H1 (cell line): ENCODE measurements around the gene NRIP2. TPM values are rescaled to one million over a fixed set of nuclear protein-coding genes. Genes with fewer than 3 reads are reported as not detected.

Experiments
- CTCF ChIA-PET: fragments of 300-600 bp; sonication (Branson Sonifier 250); formaldehyde crosslinking; loops from one replicate; lab custom pipeline; 2021; ENCODE audit not compliant: partially characterized antibody; lab: Charles Lee
- POLR2A ChIA-PET: fragments of 300-600 bp; sonication (Branson Sonifier 250); formaldehyde crosslinking; loops from one replicate; lab custom pipeline; 2021; ENCODE audit warnings: inconsistent platforms; ENCODE audit not compliant: partially characterized antibody; lab: Charles Lee
- DNase-seq, 2 experiments: peaks; one replicate each; pipeline versions ENCODE4 v3.0.0 to v3.0.0-alpha.2; 2010 to 2022; ENCODE audit warnings: low spot score in 2 of 2, low read depth in 1 of 2, mixed read lengths in 1 of 2
- FAIRE-seq: peaks from 2 replicates; lab custom pipeline; 2011; peaks lifted over from hg19 to GRCh38; lab: Jason Lieb, UNC
- H2AFZ ChIP-seq: 2 replicates; pipeline ENCODE4 v1.8.1; 2012; ENCODE audit warnings: low read length, inconsistent platforms
- H2AK5ac ChIP-seq: 2 replicates; pipeline ENCODE4 v1.6.1; 2013; ENCODE audit warnings: low read depth, low read length
- H2BK120ac ChIP-seq: replicated peaks from 2 replicates; pipeline ENCODE3; 2013; ENCODE audit warnings: low read depth, low read length, inconsistent platforms
- H2BK12ac ChIP-seq: 2 replicates; pipeline ENCODE4 v1.6.1; 2013; ENCODE audit warnings: low read depth, low read length
- H2BK15ac ChIP-seq: 2 replicates; pipeline ENCODE4 v1.6.1; 2013; ENCODE audit warnings: low read length
- H2BK20ac ChIP-seq: 2 replicates; pipeline ENCODE4 v1.6.1; 2013; ENCODE audit warnings: low read length
- H2BK5ac ChIP-seq: 2 replicates; pipeline ENCODE4 v1.6.1; 2013; ENCODE audit warnings: low read depth, low read length
- H3K14ac ChIP-seq: 2 replicates; pipeline ENCODE4 v1.6.1; 2013; ENCODE audit warnings: inconsistent platforms; ENCODE audit not compliant: insufficient read length
- H3K18ac ChIP-seq: 2 replicates; pipeline ENCODE4 v1.6.1; 2013; ENCODE audit warnings: low read length; ENCODE audit errors: extremely low read depth
- H3K23ac ChIP-seq: 2 replicates; pipeline ENCODE4 v1.6.1; 2013; ENCODE audit warnings: inconsistent platforms; ENCODE audit not compliant: insufficient read length
- H3K23me2 ChIP-seq: 2 replicates; pipeline ENCODE4 v1.6.1; 2013; ENCODE audit warnings: low read depth, low read length
- H3K27ac ChIP-seq: 2 replicates; pipeline ENCODE4 v1.6.1; 2011; ENCODE audit warnings: low read depth, low read length, inconsistent platforms
- H3K27me3 ChIP-seq, 4 experiments: replicated peaks in 1 of 4; 1 replicate in 1 of 4; 2 replicates in 3 of 4; pipeline versions ENCODE4 v1.6.1 to v1.8.1; 2011 to 2013; ENCODE audit warnings: low read length in 3 of 4, mild to moderate bottlenecking in 3 of 4, inconsistent platforms in 2 of 4, mixed read lengths in 2 of 4, moderate library complexity in 1 of 4; ENCODE audit not compliant: control insufficient read depth in 3 of 4, insufficient read depth in 3 of 4; ENCODE audit errors: extremely low read depth in 1 of 4
- H3K36me3 ChIP-seq, 4 experiments: 2 replicates each; pipeline versions ENCODE4 v1.6.1 to v1.8.1; 2011 to 2013; ENCODE audit warnings: mild to moderate bottlenecking in 4 of 4, low read length in 3 of 4, moderate library complexity in 2 of 4, control low read depth in 1 of 4, inconsistent platforms in 1 of 4; ENCODE audit not compliant: insufficient read depth in 4 of 4, control insufficient read depth in 2 of 4
- H3K4ac ChIP-seq: replicated peaks from 2 replicates; pipeline ENCODE3; 2013; ENCODE audit warnings: low read length, low read depth, mixed read lengths, inconsistent platforms; ENCODE audit not compliant: insufficient read length
- H3K4me1 ChIP-seq, 4 experiments: replicated peaks in 1 of 4; 1 replicate in 1 of 4; 2 replicates in 3 of 4; pipeline versions ENCODE4 v1.6.1 to v1.8.1; 2011 to 2013; ENCODE audit warnings: low read length in 3 of 4, inconsistent platforms in 2 of 4, mixed read lengths in 1 of 4; ENCODE audit not compliant: insufficient read depth in 4 of 4, control insufficient read depth in 3 of 4
- H3K4me2 ChIP-seq, 2 experiments: 2 replicates each; pipeline versions ENCODE4 v1.6.1 to v1.8.1; 2011 to 2013; ENCODE audit warnings: low read depth in 2 of 2, low read length in 2 of 2, control low read depth in 1 of 2, inconsistent platforms in 1 of 2, mild to moderate bottlenecking in 1 of 2; ENCODE audit not compliant: insufficient read depth in 1 of 2
- H3K4me3 ChIP-seq, 4 experiments: fragments of 200-600, 300-600 bp in 1 of 4; sonication (generic), shearing (Covaris generic), sonication (Bioruptor Twin) in 1 of 4; 2 replicates each; pipeline versions ENCODE4 v1.5.1 to v1.8.1; 2011 to 2016; ENCODE audit warnings: low read length in 4 of 4, low read depth in 3 of 4, control low read depth in 2 of 4, inconsistent platforms in 2 of 4, mild to moderate bottlenecking in 2 of 4, mixed read lengths in 1 of 4, moderate library complexity in 1 of 4; ENCODE audit not compliant: insufficient read depth in 2 of 4; ENCODE audit errors: extremely low read depth in 1 of 4
- H3K56ac ChIP-seq: replicated peaks from 2 replicates; pipeline ENCODE3; 2013; ENCODE audit warnings: low read depth, mild to moderate bottlenecking, mixed read lengths, low read length, inconsistent platforms; ENCODE audit not compliant: insufficient read length
- H3K79me1 ChIP-seq: 2 replicates; pipeline ENCODE4 v1.6.1; 2013; ENCODE audit warnings: low read depth, low read length, control low read depth
- H3K79me2 ChIP-seq, 2 experiments: 2 replicates each; pipeline versions ENCODE4 v1.6.1 to v1.8.1; 2012 to 2013; ENCODE audit warnings: low read length in 2 of 2, mild to moderate bottlenecking in 2 of 2, inconsistent platforms in 1 of 2; ENCODE audit not compliant: insufficient read depth in 2 of 2, control insufficient read depth in 1 of 2
- H3K9ac ChIP-seq, 4 experiments: replicated peaks in 1 of 4; 1 replicate in 1 of 4; 2 replicates in 3 of 4; pipeline versions ENCODE4 v1.6.1 to v1.8.1; 2011 to 2013; ENCODE audit warnings: low read depth in 3 of 4, low read length in 3 of 4, control low read depth in 2 of 4, mild to moderate bottlenecking in 2 of 4, moderate library complexity in 2 of 4, inconsistent platforms in 1 of 4; ENCODE audit errors: extremely low read depth in 1 of 4
- H3K9me3 ChIP-seq, 2 experiments: 2 replicates each; pipeline versions ENCODE4 v1.6.1 to v1.8.1; 2012 to 2013; ENCODE audit warnings: mild to moderate bottlenecking in 2 of 2, moderate library complexity in 2 of 2, control low read depth in 1 of 2, inconsistent platforms in 1 of 2, low read depth in 1 of 2, low read length in 1 of 2, mixed read lengths in 1 of 2; ENCODE audit not compliant: insufficient read depth in 2 of 2
- H4K20me1 ChIP-seq, 2 experiments: replicated peaks in 1 of 2; 2 replicates each; pipeline versions ENCODE3 to v1.8.1; 2011 to 2013; ENCODE audit warnings: inconsistent platforms in 2 of 2, low read length in 2 of 2, mild to moderate bottlenecking in 1 of 2; ENCODE audit not compliant: insufficient read depth in 2 of 2, control insufficient read depth in 1 of 2
- H4K5ac ChIP-seq: 2 replicates; pipeline ENCODE4 v1.6.1; 2013; ENCODE audit warnings: low read length, low read depth, mixed read lengths, inconsistent platforms; ENCODE audit not compliant: insufficient read length
- H4K8ac ChIP-seq: 2 replicates; pipeline ENCODE4 v1.8.0; 2013; ENCODE audit warnings: mild to moderate bottlenecking, moderate library complexity, low read length, inconsistent platforms; ENCODE audit not compliant: insufficient read depth; ENCODE audit errors: extremely low read depth
- H4K91ac ChIP-seq: replicated peaks from 2 replicates; pipeline ENCODE3; 2013; ENCODE audit warnings: low read length, mixed read lengths, inconsistent platforms; ENCODE audit not compliant: insufficient read length
- ATF3 ChIP-seq: IDR thresholded peaks from 2 replicates; pipeline ENCODE4 v1.6.1; 2011; ENCODE audit warnings: low read depth, mild to moderate bottlenecking, low read length; ENCODE audit not compliant: insufficient read depth
- ZNF274 ChIP-seq: IDR thresholded peaks from 2 replicates; pipeline ENCODE4 v1.7.0; 2012; ENCODE audit warnings: low read length, borderline replicate concordance; ENCODE audit errors: extremely low read depth
- WGBS, 2 experiments: shearing (Covaris generic) in 1 of 2; methylation state at CpG; one replicate each; pipeline versions ENCODE4 v1.1.6 to v1.1.7; 2013 to 2015; ENCODE audit warnings: low lambda C conversion rate in 2 of 2, mixed read lengths in 2 of 2, inconsistent platforms in 1 of 2, low coverage in 1 of 2, missing lambda C conversion rate in 1 of 2; ENCODE audit not compliant: insufficient replicate concordance in 2 of 2, insufficient coverage in 1 of 2, insufficient read length in 1 of 2; ENCODE audit errors: extremely low coverage in 1 of 2, missing lambda C conversion rate in 1 of 2; 5-methylcytosine and 5-hydroxymethylcytosine counted together
- polyA plus RNA-seq, 7 experiments: library from polyadenylated mRNA; depleted of rRNA in 3 of 7; stranded (reverse) in 5 of 7; unstranded in 2 of 7; fragments of >200 nt in 5 of 7; fragments of 200-250 nt in 2 of 7; gene quantifications; 1 replicate in 5 of 7; 2 replicates in 1 of 7; 4 replicates in 1 of 7; pipeline versions ENCODE4 v1.2.1 to v1.2.3, GENCODE V29; 2011 to 2013; ENCODE audit warnings: missing spikeins in 2 of 7, mixed read lengths in 2 of 7
- total RNA-seq: library from RNA; stranded (reverse); fragmentation: NEBNext Ultra II Directional; extraction: Animal tissue kit (Norgen Biotek cat#: 25700); gene quantifications from 2 replicates; pipeline ENCODE4 v1.2.1, GENCODE V29; 2021

The NRIP2 gene
- total and polyA plus RNA-seq, 2 of the 8 experiments (the other 6 are each of a cell fraction or from before 2014, with no cell fraction given) = 0.06 TPM; not detected in 1

- H3K14ac ChIP-seq = no peak overlapping the region
- H3K4me2 ChIP-seq = no peak overlapping the region
- no peak overlapping the region for H2BK20ac ChIP-seq
- no peak overlapping the region for H3K4ac ChIP-seq
- no peak overlapping the region for H4K8ac ChIP-seq
- peaks cover 0 to 14% (median 9%) of the 10 kb centered on the region in 4 experiments; a peak in 6 of 7 replicates for H3K4me1 ChIP-seq
- H3K79me2 ChIP-seq = no peaks in the 10 kb centered on the region
- no peak overlapping the region for H3K9ac ChIP-seq
- no peak overlapping the region for H2BK5ac ChIP-seq
- H2AK5ac ChIP-seq = no peak overlapping the region
- H2BK120ac ChIP-seq = no peak overlapping the region
- H3K18ac ChIP-seq = no peak overlapping the region
- no peak overlapping the region for H3K27ac ChIP-seq
- H3K56ac ChIP-seq = no peak overlapping the region
- DNase-seq (no peak), FAIRE-seq (no peak)
- no peak overlapping the region for H3K4me3 ChIP-seq
- CTCF ChIA-PET = interaction anchor here (0.7 to 6.9 kb wide), 7 partner anchors 10 to 376 kb away, joined by 3 to 52 read pairs (median 3); no protein-coding TSS in a partner anchor
- peaks cover 0 to 4% (median 1%) of the 10 kb centered on the region in 4 experiments; a peak in 2 of 8 replicates for H3K36me3 ChIP-seq
- no peaks in the 10 kb centered on the region for H3K79me1 ChIP-seq
- H3K9me3 ChIP-seq = no peaks in the 10 kb centered on the region
- no peak overlapping the region for H4K5ac ChIP-seq
- no peaks in the 10 kb centered on the region for H4K20me1 ChIP-seq
- H4K91ac ChIP-seq = no peak overlapping the region
- H2BK12ac ChIP-seq = no peak overlapping the region
- POLR2A ChIA-PET = interaction anchor here (1.2 to 6.3 kb wide), 8 partner anchors 10 to 44 kb away, joined by 3 to 58 read pairs (median 6); partner anchors contain the start of genes FOXM1, RHNO1 and TEX52
- no peaks in the 10 kb centered on the region; the same call in 1 of the 2 replicates for H3K23me2 ChIP-seq
- H2BK15ac ChIP-seq = no peak overlapping the region
- 86% methylated on average over 6 of the region's 6 CpGs; no CpG with 5 or more reads in 1 of the 2 experiments for WGBS, 2 experiments
- H3K23ac ChIP-seq = no peak overlapping the region
- no peak overlapping the region for H2AFZ ChIP-seq
- no peaks in the 10 kb centered on the region; a peak in 1 of 7 replicates for H3K27me3 ChIP-seq
- no peak for TF ChIP-seq ATF3
- TF ChIP-seq ZNF274 = no peak
Measured at GRCh38 chr12:2832550-2833127, 2.2 kb downstream of the NRIP2 start.
